Uterus (tissue), 2 donors: ENCODE measurements around the gene SYCE3.

Experiments
- CTCF ChIP-seq, 4 experiments: fragments of 200-600 bp in 2 of 4; fragments of 450-650 bp in 2 of 4; sonication (generic) in 2 of 4; IDR thresholded peaks; one replicate each; pipeline ENCODE4 v1.5.1; 2016 to 2019; ENCODE audit warnings: antibody characterized with exemption in 4 of 4, mild to moderate bottlenecking in 2 of 4, moderate library complexity in 1 of 4
- POLR2A ChIP-seq, 2 donors: fragments of 450-650 bp; IDR thresholded peaks; one replicate each; pipeline ENCODE4 v1.6.1; 2016; ENCODE audit warnings: antibody characterized with exemption in 2 of 2, mild to moderate bottlenecking in 1 of 2, moderate library complexity in 1 of 2

- TF ChIP-seq CTCF (IDR thresholded peaks at IDR 0.05), result no peak
- no peak for TF ChIP-seq POLR2A (IDR thresholded peaks at IDR 0.05)
Measured at GRCh38 chr22:50527921-50528681, 34.6 kb downstream of the SYCE3 start.
